CMK (cell line): ENCODE data around the gene CTBP2.

ENCODE experiments used
- DNase-seq: peaks from one replicate; pipeline ENCODE4 v3.0.0-alpha.2; 2010; ENCODE audit warnings: low read depth

CTBP2 gene

DNA sequence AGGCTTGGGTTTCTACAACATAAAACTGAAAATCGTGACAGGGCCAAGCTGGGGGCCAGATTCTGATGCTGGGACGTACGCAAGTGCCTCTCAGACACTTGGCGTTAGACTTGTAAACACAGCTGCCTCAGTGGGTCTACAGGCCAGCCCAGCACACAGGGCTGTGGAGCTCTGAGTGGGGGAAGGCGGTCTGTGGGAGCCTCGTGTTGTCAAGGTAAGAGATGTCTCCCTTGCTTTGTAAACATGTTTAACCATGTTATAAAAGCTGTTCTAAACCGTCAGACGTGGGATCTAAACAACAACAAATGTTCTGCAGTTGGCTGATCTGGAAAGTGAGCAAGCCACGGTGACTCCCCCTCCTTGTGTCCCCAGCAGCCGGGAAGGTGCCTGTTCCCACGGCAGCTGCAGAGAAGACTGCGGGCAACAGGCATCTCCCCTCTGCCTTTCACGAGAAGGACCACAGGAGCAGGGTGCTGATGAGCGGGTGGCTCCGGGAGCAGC, 150.7 kb downstream of the CTBP2 start:
- no peak for DNase-seq

DNA sequence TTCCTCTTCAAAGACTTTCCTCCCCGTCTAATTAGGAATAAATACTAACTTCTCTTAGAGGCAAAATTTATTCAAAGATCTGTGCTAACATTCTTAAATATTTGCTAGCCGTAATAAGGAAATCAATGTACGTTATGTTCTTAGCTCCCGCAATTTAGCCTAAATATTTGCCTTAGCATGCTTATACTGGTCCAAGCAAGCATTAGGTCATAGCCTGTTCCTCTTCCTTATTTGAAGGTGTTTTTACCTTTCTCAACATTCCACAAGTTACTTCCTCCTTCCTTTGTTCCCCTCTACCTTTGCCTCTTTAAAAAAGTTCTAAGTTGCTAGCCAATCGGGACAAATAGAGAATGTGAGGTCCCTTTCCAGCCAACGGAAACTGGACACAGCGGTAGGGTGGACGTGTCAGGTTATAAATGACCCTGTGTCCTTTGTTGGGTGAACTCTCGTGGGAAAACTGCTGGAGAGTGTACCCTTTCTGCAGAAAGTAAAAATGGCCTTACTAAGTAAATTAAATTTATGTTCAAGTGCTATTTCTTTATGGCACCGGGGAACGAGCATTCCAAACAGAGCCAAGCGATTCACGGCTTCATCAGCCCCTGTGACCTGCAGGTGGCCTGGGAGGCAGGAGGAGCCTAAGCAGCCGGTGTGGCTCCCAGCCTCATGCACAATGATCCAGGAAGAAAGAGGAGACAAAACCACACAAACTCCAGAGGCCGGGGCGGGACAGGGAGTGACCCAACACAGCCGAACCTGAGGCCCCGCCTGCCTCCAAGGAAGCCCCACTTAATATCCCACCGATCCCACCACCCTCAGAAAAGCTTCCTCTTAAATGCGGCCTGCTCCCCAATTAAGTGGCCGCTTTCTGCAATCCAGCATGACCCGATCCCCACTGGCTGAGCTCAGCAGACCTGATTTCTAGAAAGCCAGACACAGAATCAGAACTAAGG, 151.4 kb downstream of the CTBP2 start:
- no peak for DNase-seq

DNA sequence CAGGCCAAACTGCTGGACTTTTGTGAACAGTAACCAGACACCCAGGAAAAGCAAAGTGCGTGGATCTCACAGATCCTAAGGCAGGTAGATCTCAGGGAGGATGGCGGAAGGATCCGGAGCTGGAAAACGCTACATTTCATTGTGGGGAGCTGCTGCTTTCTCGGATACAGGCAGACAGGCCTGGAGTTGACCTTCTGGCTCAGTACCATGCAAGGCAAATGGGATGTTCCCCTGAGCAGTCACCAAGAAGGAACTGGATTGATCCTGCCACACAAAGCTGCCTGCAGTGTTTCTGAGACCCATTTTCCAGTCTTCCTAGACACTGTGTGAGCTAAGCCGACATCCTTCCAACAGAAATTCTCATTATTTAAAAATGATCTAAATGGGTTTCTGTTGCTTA, 152.9 kb downstream of the CTBP2 start:
- DNase-seq = no peak

DNA sequence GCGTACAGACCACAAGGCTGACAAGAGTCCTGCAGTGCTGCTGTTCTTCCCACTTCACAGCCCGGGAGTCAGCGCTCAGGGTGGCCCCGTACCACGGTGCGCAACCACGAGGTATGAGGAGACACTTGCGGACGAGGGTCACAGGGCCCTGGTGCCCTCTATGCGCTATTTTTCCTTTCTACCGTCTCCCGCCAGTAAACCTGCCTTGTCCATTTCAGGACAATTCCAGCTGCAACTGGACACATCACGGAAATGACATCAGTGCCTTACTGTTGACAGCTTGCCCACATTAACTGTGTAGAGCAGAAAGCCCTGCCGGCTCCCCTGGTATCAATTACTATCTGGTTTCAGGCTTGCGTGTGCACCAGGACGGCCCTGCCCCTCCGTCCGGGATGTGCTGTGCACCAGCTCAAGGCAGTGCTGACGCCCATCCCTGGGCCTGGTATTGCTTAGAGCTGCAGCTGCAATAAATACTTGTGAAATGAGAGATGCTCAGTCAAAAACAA, 153.4 kb downstream of the CTBP2 start:
- DNase-seq = no peak

DNA sequence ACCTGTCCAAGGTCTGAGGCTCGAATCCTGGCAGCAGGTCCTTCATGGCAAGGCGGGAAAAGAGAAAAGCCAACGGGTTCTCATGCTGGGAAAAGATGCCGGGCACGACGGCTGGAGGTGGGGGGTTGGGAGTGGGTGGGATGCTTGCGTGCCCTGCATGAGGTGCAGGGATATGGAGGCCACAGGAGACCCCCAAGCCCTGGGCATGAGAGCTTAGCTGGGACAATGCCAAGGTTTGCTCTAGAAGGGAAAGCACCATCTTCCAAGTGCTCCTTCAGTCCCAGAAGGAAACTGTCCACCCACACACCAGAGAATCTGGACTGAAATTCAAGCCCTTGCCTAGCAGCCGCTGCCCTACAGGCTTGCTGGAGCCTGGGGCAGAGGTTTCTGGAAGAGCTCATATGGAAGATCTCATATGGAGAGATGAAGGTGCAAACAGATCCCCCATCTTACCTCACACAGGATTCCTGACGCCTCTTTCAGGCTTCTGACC, 154.1 kb downstream of the CTBP2 start:
- no peak for DNase-seq

DNA sequence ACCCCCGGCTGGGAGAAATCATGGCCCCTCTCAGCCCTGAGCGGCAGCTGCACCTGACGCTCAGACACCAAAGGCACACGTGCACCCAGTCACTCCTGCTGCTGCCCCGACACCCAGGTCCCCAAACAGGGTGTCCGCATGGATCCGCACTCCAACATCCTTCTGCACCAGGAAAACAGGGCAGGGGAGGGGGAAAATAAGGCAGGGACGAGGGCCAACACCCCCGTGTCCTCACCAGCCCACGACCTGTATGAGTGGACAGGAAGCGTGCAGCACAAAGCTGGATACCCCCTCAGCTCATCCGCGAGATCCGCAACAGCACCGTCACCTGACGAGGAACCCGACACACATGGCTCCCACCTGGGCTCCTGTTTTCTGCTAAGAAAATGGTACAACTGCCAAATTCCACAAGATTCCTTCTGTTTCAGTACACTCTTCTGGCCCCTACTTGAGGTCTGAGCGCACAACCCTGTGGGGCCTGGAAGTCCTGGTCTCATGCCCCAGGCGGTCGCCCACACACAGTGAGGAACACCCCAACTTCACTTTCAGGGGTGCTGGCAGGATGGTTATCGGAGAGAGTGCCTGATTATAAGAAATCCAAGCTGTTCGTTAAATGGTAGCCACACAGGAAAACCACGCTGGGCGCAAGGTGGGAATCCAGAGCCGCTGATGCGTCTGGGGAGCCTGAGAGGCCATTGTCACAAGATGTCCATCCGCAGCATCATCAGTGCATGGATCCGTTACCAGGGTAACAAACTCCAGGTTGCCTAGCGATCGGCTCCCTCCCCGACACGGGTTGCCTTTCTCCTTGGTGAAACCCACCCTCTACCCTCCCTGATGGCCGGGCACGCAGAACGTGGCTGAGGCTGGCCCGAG, 154.8 kb downstream of the CTBP2 start:
- DNase-seq = no peak

DNA sequence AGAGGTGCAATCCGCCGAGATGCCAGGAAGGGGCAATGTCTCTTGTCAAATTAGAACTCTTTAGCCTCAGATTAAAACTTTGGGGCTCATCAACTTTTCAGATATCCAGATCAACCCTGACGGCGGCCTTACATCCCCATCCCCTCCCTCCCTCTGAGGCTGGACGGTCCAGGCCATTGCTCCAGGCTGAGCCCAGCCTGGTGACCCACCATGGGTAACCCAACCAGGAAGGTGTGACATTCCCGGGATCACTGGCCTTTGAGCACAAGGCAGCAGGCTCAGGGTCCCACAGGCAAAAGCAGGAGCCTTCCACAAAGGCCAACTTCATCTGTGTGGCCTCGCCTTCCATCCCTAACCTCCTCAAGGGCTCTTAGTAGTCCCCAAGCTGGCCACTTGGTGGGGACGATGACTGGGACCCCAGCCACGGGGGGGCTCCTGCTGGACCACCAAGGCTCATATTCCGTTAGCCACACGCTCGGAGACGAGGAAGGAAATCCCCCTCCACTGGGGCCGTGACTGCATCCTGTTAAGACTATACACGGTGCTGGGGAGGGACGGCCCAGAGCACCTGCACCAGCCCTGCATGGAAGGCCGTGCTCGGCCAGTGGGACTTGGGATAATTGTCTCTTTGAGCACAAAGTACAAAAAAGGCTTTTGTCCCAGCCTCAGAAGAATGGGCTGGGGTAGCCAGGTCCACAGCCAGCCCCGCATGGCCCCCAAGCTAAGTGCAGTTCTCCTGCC, 155.6 kb downstream of the CTBP2 start:
- no peak for DNase-seq

DNA sequence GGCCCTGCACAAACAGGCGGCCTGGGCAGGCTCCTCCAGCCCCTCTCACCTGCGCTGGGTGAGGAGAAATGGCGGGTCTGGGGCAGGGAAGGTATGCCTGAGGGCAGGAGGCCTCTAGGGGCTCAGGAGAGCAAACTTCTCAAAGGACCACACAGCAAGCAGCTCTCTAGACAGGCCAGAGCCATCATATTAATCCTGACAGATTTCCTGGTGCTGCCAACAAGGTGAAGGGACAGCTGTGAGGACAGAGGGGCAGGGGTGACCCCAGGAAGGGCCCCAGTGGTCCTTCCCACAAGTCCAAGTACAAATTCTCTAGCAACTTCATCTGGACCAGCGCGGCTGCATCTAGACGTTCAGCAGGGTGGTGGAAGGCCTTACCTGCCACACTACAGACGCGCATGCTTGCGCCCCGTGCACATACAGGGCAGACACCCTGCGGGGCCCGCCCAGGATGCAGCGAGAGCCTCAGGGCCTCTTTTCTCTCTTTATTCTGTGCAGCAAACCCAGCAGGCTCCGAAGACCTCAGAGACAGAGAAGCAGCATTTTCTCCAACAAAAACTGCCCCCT, 156.4 kb downstream of the CTBP2 start:
- no peak for DNase-seq

DNA sequence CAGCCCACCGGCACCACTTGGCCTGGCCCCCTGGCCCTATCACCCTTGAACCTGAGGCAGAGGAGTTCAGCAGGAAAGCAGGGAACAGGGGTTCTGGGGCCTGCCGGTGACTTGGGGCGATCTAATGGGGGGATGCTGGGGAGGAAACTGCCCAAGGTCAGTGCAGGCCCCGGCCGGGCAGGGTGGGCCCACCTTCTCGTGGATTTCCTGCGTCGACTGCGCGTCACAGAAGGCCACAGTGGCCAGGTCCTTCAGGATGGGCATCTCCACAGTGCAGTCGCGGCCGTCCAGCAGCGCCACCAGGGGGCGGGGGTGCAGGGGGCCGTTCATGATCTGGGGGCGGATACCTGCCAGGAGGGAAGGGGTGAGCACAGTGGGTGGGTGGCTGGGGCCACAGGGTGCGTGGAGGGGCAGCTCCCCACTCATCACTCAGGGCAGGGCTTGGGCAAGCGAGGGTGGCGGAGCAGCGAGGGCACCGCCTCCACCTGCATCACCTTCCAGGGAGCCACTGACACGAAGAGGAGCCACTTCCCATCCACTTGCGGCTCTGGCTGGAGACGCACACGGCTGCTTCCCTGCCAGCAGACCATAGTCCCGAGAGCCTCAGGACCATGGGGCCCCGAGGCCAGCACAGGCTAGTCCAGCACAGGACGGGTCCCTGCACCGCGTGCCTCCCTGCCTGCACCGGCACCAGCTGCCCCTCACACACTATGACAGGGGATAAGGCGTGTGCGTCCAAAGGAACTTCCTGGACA, 157.0 kb downstream of the CTBP2 start:
- no peak for DNase-seq

DNA sequence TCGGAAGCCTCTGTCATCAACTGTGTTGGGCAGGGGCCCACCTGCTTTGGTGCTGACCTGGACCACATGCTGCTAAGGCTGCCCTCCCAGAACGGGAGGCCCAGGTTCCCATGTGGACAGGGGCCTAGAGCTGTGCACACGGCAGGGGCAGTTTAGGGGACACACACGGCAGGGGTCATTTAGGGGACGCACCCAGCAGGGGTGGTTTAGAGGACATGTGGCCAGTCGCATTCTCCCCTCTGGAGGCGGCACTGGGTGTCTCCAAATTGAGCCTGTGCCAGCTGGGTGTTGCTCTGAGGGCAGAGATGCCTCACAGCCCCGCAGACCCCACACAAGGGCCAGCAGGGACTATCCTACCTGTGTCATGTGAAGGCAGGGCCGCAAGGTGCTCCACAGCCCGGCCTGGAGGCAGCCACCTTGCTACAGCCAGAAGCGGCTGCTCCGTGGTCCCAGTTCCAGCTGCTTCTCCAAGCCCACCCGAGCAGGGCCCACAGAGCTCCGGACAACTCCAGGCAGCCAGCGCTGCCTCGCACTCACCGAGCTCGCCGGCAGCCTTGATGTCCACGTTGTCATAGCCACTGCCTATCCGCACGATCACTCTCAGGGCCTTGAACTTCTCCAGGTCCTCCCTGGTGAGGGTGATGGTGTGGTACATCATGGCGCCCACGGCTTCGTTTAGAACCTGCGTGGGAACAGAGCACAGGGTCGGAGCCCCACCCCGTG, 157.8 kb downstream of the CTBP2 start:
- DNase-seq = no peak

DNA sequence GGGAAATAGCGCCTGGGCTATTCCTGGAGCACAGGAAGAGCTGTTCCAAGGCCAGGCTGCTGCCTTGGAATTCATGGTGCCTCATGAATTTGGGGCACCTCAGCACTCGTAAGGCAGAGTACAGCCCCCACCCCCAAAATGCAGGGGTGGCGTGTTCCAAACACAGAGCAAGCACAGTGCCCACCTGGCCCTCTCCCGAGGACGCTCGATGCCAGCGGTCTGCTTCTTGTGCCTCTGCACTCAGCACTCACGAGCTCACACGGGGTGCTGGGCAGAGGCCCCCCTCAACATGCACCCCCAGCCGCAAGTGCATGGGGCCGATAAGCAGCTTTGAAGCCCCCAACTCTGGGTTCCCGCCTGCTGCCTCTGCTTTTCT, 158.3 kb downstream of the CTBP2 start:
- DNase-seq = no peak

DNA sequence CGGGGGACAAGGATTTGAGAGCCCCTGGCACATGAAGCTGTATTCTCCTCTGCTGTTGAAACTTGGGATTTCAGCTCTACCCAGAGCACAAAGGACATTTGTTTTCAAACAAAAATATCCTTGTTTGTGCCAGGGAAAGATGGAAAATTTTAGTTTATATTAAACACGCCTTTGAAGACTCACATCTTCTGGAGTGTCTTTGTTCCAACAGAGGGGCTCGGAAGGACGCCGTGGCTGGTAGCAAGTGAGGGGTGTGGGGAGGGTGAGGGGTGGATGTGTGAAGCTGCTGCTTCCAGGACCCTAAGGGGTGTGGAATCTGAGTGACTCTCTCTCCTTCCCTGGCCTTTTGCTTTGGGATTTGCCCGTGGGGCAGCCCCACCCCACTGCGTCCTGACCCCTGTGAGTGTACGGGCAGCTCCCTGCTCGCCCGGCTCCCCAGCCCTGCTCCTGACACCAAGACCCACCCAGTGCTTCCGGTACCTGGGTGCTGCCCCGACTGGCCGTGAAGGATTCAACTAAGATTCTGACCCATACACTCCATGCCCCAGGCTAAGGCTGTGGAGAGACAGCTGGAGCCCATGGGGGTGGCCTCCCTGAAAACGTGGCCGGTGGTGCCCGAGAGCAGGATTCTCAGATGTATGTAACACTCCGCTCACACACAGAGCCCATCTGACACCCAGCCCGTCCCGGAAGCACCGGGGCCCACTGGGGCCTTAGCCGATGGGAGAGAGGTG, 158.9 kb downstream of the CTBP2 start:
- DNase-seq = no peak

DNA sequence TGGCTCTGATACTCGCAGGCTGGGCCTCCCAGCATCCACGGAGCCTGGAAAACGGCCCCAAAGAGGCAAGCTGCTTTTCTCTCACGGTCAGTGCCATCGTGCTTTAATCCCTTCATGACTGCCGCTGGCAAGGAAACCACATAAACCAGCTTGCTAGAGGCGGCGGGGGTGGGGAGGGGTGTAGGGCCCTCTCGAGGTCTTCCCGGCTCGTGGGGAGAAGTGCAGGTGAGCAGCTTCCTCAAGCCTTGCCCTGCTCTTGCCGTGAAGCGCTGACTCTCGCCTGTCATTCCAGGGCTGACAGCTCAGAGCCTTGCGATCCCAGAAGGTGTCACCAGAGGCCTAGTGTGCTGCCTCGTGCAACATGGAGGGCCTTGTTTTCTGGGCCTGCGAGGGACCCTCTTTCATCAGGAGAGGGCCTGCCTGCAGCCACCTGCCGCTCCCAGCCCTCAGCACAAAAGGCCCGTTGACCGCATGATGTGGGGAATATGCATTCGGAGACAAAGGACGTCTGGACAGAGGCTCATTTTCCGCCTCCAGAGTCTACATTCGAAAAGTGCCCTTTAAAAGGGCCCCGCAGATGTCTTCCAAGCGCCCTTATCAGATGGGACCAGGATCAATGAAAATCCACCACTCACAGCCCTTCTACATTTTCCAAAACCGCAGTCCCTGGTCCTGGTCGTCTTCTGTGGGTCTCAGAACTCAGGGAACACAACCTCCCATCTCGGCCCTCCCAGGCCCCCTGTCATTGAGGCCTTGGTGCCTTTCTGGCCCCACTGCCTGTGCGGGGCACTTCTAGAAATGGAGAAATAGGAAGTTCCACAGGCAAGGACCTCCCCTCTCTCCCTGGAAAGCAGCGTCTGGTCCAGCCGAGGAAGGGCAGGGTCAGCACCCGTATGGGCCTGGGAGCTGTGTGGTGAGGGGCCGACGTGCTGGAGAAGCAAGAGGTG, 159.7 kb downstream of the CTBP2 start:
- no peak for DNase-seq

DNA sequence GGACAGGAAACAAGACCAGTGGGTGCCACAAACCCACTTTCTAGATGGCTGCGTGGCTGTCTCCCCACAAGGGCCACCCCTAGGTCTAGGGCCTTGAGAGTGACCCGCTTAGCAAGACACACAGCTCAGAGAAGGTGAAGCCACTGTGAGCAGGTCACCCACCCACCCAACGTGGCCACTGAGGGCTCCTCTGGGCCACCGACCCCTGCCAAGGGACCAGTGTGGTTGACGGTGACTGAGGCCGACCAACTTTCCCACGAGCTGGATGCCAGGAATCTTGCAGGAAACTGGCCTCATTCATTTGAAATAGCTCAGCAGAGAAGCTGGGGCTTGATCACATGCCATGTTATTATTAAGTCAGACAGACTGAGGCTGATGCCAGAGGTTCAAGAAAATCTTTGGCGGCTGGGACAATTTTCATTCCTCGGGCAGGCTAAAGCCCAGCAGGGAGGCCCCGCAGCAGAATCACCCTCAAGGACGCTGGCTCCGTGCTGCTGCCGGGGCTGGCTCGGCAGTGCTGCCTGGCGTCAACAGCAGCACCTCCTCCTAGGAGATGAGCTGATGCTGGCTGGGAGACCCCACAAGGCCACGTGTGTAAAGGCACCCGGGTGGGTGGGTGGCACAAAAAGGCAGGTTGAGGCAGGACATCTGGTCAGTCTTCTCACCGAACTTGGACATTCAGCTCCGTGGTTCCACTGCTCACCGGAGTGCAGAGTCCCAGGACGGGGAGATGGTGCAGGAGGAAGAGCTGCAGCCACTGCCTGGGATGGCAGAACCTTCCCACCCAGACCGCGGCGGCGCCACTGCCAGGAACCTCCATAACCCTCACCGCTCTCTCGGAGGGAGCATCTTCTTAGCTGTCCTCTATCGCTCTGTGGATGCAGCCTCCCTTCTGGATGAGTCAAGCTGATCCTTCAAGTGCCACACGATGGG, 160.7 kb downstream of the CTBP2 start:
- DNase-seq = no peak

DNA sequence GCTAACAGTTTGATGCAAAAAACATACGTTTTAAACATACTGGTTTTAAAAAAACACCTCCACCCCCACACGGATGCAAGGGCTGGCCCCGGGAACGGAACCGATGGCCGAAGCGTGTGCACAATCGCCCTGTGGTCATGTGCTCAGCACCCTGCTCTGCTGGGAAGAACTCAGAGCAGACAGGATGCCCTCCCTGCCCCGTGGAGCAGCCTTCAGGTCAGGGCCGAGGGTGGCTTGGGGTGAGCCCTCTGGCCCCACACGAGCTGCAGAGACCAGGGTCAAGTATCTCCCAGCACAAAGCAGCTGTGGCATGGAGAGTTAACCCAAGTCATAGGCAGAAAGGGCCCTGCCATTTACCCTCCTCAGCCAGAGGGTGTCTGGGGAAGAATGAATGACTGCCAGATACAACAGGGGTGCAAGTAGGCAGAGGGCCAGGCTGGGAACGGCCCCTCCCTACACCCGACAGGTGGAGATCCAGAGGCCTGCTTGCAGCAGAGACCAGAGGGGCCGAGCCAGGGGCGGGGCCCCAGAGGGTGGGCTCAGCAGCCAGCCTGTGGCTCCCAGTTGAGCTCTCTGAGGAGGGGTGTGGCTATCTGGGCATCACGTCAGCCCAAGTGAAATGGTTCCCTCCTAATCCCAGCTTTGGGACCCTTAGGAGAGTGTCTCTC, 161.6 kb downstream of the CTBP2 start:
- DNase-seq = no peak
